ENCODE data around the gene DOCK4. TPM values are rescaled to one million over a fixed set of nuclear protein-coding genes. Genes with fewer than 3 reads are reported as not detected.

The DOCK4 gene
- total RNA-seq, 1 donor, result 31.8 TPM

- no peak overlapping the region for H3K4me3 ChIP-seq (ENCODE audit: insufficient read depth, low read length)
- no peaks in the 10 kb centered on the region for H3K9me3 ChIP-seq (ENCODE audit: low read depth, low read length)
- H3K36me3 ChIP-seq (ENCODE audit: insufficient read depth, low read length), result no peaks in the 10 kb centered on the region
- no peak for DNase-seq (ENCODE audit: insufficient read length, low spot score, missing footprints)
- no peak overlapping the region for H3K27ac ChIP-seq (ENCODE audit: low read depth, low read length)
- H3K27me3 ChIP-seq (ENCODE audit: insufficient read depth, low read length), result no peaks in the 10 kb centered on the region
- no peak for TF ChIP-seq CTCF (IDR thresholded peaks at IDR 0.05; ENCODE audit: extremely low read depth, low read depth, low read length)
- no peaks in the 10 kb centered on the region for H4K20me1 ChIP-seq (ENCODE audit: insufficient read depth, low read length)
- no peak overlapping the region for H2AFZ ChIP-seq (ENCODE audit: low read length)
- no peaks in the 10 kb centered on the region for H3K79me2 ChIP-seq (ENCODE audit: insufficient read depth, low read length)
- peaks cover 10% of the 10 kb centered on the region for H3K4me1 ChIP-seq (ENCODE audit: insufficient read depth, low read length)
- H3K4me2 ChIP-seq (ENCODE audit: insufficient read depth, low read length), result no peak overlapping the region
These were observed 215.6 kb downstream of the DOCK4 start for GRCh38 chr7:111990643-111991042.

- Histone ChIP-seq H3K9me3 (ENCODE audit: low read depth, low read length) (no peaks in the 10 kb centered on the region), H2AFZ (ENCODE audit: low read length) (no peak overlapping the region), H3K27ac (ENCODE audit: low read depth, low read length) (no peak overlapping the region), H3K4me1 (ENCODE audit: insufficient read depth, low read length) (peaks cover 10% of the 10 kb centered on the region), H3K79me2 (ENCODE audit: insufficient read depth, low read length) (no peaks in the 10 kb centered on the region), H4K20me1 (ENCODE audit: insufficient read depth, low read length) (no peaks in the 10 kb centered on the region), H3K27me3 (ENCODE audit: insufficient read depth, low read length) (no peaks in the 10 kb centered on the region), H3K4me2 (ENCODE audit: insufficient read depth, low read length) (no peak overlapping the region), H3K4me3 (ENCODE audit: insufficient read depth, low read length) (no peak overlapping the region), H3K36me3 (ENCODE audit: insufficient read depth, low read length) (peaks cover 2% of the 10 kb centered on the region)
- no peak for TF ChIP-seq CTCF (IDR thresholded peaks at IDR 0.05; ENCODE audit: extremely low read depth, low read depth, low read length)
- DNase-seq (ENCODE audit: insufficient read length, low spot score, missing footprints), result no peak
These were observed 218.3 kb downstream of the DOCK4 start for GRCh38 chr7:111987886-111988285.

GRCh38 chr7:111987115-111987826 lies 218.9 kb downstream of the DOCK4 start:
- H2AFZ ChIP-seq (ENCODE audit: low read length), result peak overlapping the region; percentile 9
- peaks cover 2% of the 10 kb centered on the region for H3K36me3 ChIP-seq (ENCODE audit: insufficient read depth, low read length)

More at GRCh38 chr7:111987115-111987826, 218.9 kb downstream of the DOCK4 start:
- peak overlapping the region; percentile 24 for H3K4me2 ChIP-seq (ENCODE audit: insufficient read depth, low read length)
- no peaks in the 10 kb centered on the region for H3K79me2 ChIP-seq (ENCODE audit: insufficient read depth, low read length)
- peak overlapping the region; percentile 51 for H3K27ac ChIP-seq (ENCODE audit: low read depth, low read length)
- H3K4me3 ChIP-seq (ENCODE audit: insufficient read depth, low read length), result no peak overlapping the region
- TF ChIP-seq CTCF (IDR thresholded peaks at IDR 0.05; ENCODE audit: extremely low read depth, low read depth, low read length), result no peak
- peaks cover 15% of the 10 kb centered on the region for H3K4me1 ChIP-seq (ENCODE audit: insufficient read depth, low read length)
- H4K20me1 ChIP-seq (ENCODE audit: insufficient read depth, low read length), result no peaks in the 10 kb centered on the region
- no peaks in the 10 kb centered on the region for H3K27me3 ChIP-seq (ENCODE audit: insufficient read depth, low read length)
- DNase-seq (ENCODE audit: insufficient read length, low spot score, missing footprints), result peak; percentile 72
- H3K9me3 ChIP-seq (ENCODE audit: low read depth, low read length), result no peaks in the 10 kb centered on the region
